HG03432 (cell line): ENCODE results near the gene BORCS5.

Experiments used
- ATAC-seq: cut with Tn5 transposase; IDR thresholded peaks from one replicate; pipeline ENCODE4 v1.9.1; 2021; ENCODE audit warnings: mild to moderate bottlenecking, moderate library complexity; ENCODE audit not compliant: unreplicated experiment

BORCS5 gene

DNA sequence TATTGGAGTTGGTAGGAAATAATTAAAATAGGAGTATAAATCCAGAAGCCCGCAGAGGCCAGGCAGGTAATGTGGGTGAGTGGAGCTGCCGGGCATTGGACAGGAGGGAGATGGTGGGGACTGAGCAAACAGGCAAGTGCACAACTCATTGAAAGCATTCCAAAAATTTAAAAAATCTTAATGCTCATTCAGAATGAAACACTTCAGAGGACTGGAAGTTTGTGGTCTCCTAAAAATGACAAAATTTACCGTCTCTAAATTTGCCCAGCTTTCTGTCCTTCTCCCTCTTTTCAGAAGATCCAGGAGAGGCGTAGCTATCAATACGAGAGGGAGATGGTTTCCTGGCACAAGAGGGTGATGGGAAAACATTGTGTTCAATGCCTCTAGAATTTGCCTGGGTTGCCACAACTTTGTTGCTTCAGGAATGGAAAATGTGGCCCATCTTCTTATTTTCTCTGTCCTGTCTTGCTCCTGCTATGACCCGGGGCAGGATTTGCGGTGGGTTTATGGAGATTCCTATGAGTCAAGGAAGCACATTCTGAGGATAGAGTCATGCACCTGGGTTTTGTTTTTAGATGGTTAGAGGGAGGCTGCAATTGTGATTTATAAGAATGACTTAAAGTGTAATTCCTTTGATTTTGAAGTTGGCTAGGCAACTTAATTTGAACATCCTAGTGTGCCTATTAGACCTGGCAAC, 72.2 kb downstream of the BORCS5 start:
- no peak for ATAC-seq

DNA sequence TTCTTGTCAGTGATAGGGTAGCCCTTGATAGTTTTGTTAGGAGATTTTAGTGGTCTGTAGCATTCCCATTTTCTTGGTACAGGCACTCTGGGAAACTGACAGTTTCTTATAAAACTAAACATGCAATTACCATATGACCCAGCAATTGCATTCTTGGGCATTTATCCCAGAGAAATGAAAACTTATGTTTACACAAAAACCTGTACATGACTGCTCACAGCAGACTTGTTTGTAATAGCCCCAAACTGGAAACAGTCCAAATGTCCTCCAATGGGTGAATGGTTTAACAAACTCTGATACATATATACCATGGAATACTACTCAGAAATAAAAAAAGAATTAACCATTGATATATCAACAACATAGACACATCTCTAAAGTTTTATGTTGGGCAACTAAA, 75.5 kb downstream of the BORCS5 start:
- ATAC-seq, result no peak

DNA sequence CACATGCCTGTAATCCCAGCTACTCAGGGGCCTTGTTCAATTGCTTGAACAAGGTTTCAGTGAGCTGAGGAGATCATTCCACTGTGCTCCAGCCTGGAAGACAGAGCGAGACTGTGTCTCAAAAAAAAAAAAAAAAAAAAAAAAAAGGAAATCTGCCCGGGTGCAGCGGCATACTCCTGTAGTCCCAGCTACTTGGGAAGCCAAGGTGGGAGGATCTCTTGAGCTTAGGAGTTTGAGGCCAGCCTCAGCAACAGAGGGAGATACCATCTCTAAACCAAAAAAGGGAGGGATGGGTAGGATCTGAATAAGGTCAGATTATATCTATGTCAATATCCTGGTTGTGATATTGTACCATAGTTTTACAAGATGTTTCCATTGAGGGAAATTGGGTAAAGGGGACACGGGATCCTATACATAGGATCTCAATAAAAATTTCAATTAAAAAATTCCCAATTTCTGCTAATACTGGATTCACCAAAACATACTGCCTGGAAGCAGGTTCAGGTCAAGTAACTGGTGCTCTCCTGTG, 76.4 kb downstream of the BORCS5 start:
- no peak for ATAC-seq

DNA sequence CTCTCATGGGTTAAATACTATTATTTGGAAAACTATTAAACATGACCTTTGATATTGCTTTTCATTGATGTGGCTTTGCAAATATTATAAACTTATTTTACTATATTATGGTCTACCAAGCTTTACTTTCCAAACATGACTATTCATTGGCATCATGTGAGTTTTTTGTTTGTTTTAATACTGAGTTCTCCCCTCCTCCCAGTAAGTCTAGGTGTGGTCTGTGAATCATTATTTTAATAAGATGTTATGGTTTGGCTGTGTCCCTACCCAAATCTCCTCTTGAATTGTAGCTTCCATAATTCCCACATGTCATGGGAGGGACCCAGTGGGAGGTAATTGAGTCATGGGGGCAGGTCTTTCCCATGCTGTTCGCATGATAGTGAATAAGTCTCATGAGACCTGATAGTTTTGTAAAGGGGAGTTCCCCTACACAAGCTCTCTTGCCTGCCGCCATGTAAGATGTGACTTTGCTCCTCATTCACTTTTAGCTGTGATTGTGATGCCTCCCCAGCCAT, 80.0 kb downstream of the BORCS5 start:
- ATAC-seq, result no peak

DNA sequence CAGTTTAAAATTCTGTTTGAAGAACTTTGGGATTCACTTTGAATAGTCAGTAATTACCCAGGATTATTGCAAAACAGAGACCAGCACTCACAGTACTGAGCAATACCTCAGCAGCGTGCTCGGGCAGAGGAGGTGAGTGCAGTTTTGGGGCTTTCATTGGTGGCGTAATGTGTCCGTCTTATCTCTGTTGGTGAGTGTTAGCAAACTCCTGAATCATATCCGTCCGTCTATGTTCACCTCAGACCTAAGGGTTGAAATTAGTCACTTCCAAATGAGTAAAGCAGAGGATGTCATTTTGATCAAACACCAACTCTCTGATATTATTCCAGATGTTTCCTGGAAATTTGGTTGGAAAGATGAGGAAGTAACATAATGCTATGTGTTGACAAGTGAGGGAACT, 82.8 kb downstream of the BORCS5 start:
- no peak for ATAC-seq

DNA sequence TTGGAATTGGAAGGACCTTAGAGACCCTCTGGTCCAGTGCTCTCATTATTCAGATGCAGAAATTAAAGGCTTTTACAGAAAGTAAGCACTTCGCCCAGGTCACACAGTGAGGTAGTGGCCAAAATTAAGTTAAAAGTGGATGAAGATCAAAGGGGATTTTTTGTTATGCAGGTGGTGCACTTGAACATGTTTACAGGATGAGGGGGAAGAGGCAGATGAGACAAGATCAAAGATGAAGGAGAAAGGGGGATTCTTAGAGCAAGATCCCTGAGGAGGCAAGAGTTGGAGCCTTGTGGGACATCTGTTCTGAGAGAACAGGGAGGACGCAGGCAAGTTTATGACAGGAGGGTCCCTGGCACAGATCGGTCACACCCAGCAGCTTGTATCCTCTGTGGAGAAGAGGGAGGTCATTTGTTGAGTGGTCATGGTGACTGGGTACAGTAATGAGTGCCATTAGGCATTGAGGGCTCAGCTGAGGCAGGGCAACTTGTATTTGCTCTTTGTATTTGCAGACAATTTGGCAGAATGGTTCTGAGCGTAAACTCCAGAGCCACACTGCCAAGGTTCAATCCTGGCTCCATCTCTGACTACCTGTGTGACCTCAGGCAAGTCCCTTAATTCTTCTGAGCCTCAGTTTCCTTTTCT, 84.0 kb downstream of the BORCS5 start:
- ATAC-seq, result no peak

DNA sequence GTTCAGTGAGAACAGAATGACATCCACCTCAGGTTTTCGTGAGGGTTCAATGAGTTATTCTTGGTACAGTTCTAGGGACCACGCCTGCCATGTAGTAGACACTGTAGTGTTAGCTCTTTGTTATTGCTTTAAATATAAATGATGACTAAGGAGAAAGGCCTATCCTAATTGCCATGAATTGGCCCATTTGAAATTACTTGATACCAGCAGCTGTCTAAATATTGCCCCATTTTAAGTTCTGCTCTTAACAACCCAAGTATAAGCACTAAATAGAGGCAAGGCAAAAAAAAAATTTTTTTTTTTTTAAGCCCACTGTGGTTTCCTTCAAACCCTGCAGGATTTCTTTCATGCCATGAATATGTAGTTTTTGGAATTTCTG, 84.5 kb downstream of the BORCS5 start:
- ATAC-seq, result no peak

DNA sequence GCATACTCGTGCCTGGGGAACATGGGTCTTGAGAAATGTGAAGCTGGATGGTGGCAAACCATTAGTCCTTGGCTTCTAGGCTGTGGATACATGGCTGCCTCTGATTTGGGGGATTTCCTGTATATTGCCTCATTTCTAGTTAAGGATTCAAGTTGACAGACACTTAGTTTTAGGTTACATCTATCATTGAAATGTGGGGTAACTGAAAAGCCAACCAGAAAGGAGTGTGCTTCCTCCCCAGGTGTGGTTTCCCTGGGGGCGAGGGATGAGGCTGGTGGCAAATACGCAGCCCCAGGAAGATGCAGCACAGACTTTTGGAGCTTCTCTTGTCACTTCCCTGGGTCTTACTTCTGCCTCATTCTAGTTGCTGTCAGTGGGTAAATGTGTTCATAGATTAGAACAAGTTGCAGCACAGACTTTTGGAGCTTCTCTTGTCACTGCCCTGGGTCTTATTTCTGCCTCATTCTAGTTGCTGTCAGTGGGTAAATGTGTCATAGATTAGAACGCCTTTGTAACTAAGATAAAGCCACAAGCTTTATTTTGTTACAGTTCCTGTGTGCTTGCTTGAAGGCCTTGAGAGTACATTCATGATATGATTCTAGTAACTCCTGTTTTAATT, 85.1 kb downstream of the BORCS5 start:
- no peak for ATAC-seq

DNA sequence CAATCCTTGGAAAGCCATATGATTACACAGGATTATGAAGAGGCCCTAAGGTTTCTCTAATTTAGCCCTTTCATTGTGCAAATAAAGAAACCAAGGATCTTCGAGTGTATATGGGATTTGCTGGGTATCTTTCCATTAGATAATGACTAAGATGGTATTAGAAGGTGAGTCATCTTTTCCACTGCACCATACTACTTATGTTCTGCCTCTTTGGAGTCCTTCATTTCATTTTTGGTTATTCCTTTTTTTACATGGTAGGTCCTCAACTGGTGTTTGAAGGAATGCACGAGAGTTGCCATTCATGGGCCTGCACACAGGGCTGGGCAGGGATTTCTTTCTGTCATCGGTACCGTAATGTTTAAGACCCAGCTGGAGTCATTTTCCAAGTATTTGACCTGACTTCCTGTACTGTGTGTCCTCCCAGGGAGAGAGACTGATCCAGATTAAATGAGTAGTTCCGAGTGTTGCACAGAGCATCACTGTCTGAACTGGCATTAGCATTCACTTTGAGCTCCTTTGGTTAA, 85.7 kb downstream of the BORCS5 start:
- no peak for ATAC-seq

DNA sequence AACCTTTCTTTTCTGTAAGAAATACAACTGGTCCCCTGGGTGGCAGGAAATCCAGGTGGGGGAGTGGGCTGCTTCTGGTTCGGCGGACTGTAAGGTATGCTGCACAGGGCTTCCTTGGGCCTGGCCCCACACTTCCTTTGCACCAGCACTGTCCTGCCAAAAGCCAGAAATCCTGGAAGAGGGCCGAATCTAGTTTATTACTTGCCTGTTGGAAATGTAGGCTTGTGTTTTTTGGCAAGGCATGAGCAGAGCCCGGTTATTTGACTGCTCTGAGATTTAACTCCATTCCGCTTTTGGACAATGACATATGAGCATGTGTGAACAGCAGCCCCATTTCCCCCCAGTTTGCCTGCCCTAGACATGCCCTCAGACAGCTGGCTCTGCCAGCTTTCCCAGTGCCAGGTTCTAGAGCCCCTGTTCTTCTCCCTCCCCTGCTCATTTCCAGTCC, 86.6 kb downstream of the BORCS5 start:
- ATAC-seq, result no peak

DNA sequence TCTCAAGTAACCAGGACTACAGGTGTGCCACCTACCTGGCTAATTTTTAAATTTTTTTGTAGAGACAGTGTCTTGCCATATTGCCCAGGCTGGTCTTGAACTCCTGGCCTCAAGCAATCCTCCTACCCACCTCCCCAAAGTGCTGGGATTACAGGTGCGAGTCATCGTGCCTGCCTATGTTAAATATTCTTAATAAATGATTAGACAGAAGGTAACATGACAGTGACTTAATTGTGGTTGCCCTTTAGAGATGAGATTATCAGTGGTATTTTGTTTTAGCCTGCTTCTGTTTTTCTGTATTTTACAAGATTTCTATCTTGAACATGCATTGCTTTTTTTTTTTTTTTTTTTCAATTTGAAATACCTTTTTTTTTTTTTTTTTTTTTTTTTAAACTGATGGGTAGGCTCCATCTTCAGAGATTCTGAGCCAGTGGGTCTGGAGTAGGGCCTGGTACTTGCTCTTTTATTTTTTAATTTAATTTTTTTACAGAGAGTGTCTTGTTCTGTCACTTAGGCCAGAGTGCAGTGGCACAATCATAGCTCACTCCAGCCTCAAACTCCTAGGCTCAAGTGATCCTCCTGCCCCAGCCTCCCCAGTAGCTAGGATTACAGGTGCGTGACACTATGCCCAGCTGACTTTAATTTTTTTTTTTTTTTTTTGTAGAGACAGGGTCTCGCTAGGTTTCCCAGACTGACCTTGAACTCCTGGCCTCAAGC, 88.4 kb downstream of the BORCS5 start:
- no peak for ATAC-seq

DNA sequence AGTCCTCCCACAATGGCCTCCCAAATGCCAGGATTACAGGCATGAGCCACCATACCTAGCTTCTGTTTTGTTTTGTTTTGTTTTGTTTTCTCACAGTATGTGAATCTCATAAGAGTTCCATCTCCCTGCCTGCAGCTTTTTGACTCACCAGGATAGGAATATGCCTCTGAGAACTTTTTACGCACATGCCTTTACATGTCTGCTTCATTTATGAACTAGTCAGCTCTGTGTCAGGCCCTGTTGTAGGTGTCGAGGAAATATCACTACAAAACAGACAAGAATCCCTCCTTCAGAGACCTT, 89.0 kb downstream of the BORCS5 start:
- ATAC-seq, result no peak

DNA sequence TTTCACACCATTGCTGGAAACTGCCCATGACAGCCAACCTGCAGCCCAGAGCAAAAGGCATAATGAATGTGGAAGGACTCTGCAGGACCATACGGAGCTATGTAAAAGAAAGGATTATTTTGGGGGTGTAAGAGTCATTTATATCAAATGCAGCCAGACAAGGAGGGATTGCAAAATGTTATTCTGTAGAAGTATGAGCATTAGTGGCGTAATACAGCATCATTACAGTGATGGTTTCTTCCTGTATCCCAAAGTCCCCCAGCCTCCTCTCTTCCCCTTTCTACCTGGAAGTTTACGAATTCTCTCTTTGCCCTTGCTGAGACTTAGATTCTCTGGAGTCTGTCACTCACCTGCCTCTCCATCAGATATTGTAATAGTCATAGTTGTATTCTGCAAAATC, 89.9 kb downstream of the BORCS5 start:
- ATAC-seq, result no peak

DNA sequence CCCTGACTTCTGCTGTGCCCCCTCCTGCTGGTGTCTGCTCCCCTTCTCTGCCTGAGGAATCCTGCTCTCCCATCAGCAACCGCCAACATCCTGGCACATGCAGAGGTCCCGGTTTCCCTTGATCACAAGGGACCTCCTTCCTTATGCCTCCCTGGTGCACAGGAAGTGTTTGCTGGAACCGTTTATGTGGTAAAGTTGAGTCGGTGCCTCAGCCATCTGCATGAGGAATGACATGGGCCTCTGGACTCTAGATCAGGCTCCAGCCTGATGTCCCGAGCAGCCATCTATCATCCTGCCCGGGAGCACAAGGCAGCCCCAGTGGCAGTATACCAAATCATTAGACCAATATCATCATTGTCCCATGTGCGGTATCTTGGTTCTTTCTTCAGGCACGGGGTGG, 90.4 kb downstream of the BORCS5 start:
- ATAC-seq, result no peak

DNA sequence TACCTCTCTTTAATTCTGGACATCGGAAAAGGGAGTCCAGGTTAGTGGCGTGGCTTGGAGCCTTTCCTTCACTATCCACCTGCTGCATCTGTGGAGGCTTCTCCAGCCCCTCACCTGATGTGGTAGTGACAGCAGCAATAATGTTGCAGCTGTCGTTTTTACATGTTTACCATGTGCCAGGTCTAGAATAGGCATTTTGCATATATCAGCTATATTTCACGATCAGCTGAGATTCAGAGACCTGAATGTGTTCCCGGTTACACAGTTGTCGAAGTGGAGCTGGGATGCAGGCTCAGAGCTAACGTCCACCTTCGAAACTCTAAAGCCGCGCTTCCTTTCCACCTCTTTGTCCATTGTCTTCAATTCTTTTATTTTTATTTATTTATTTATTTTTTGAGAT, 91.0 kb downstream of the BORCS5 start:
- ATAC-seq, result no peak

DNA sequence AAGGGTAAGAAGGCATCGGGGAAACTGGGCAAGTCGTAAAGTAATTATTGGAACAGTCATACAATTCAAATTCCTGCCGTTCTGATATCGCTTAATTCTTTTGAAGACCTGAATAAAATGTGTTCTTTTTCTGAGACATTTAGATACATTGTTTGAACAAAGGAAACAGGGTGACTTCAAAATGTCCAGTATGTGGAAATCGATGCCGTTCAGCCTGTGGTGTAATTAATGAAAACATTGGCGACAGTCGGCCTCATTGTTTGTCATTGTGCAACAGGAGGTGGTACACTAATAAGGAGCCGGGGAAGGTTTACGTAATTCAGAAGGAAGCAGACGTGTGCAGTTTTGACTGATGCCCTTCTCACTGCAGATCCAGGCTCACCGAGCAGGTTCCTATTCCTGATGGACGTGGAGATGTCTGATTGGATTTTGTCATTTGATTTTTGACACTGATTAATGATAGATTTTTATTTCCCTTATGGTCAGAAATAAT, 92.7 kb downstream of the BORCS5 start:
- no peak for ATAC-seq

DNA sequence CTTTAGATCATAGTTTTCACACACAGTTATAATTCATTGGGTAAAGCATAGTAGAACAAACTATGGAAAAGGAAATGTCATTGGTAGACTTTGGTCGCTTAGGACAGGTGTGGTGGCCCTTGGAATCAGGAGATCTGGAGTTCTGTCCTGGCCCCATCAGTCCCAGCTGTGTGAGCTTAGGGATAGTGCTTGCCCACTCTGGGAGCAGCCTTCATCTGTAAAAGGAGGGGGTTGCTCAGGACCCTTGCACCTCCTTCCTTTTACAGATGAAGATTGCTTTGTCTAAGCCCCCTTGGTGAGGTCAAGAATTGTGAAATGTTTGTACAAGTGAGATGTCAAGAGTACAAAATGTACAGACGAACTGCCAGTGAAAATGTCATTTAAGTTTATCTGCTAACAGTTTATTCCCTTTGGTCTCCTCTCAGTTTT, 93.2 kb downstream of the BORCS5 start:
- no peak for ATAC-seq

DNA sequence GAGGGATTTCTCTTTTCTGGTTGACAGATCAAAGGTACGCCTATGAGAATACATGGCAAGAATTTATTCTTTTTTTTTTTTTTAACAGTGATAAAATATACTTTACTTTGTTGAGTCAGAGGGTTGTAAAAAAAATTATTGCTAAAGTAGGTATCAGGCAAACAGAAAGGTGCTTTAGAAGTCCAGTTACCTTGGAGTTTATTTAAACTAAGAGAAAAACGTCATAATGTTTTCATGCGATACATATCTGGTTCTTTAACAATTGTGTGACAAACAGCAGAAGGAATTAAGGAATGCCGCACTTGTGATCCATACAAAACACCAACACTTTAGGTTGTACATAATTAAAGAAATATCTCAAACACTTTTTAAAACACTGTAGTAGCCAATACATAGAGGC, 94.2 kb downstream of the BORCS5 start:
- ATAC-seq, result no peak

DNA sequence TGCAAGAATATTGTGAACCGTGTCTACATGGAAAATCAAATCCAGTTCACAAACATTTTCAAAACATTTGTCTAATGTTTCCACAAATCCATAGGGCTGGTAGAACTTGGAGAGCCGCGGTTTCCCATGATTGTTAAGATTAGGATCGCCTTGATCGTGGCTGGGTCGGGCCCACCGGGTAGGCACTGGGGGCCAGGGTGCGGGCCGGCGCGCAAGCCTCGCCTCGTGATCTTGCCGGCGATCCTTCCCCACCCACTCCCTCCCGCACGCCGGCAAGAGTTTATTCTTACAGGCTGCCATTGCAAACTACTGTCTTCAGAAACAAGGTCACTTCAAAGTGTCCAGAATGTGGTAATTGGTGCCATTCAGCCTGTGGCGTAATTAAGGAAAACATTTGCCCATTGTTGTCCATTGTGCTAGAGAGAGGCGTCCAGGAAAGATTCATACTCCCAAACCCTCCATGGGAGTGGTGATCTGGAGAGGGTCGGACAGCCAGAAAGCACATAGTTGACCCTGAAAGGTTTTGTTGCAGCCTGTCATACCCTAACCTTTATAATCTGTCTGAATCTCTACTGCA, 95.5 kb downstream of the BORCS5 start:
- ATAC-seq, result no peak

DNA sequence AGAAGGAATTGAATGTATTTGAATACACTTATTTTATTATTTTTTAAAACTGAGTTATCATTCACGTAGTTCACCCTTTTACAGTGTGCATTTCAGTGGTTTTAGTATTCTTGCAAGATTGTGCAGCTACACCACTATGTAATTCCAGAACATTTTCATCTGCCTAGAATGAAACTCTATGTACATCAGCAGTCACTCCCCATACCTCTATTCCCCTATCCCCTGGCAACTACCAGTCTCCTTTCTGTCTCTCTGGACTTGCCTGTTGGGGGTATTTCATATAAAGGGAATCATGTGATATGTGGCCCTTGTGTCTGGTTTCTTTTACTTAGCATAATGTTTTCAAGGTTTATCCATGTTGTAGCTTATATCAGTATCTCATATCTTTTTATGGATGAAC, 96.8 kb downstream of the BORCS5 start:
- ATAC-seq, result no peak

DNA sequence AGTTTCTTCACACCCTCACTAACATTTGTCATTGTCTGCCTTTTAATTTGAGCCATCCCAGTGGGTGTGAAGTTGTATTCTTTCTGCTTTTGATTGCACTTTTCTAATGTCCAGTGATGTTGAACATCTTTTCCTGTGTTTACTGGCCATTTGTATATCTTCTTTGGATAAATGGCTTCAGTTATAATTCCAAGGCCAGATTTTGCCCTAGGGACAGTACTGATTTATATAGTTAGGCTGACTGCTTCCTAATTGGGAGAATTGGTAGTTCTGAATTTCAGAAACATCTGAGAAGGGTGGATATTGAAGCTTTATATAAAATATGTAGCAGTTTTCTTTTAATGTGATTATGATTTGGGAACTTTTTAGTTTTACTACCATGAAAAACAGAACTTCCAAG, 97.4 kb downstream of the BORCS5 start:
- ATAC-seq, result no peak
